Measurements from ENCODE around the gene KCNK13. TPM values are rescaled to one million over a fixed set of nuclear protein-coding genes. Genes with fewer than 3 reads are reported as not detected.
A peak's percentile ranks its signal among the peaks of the same experiment; 100 is the strongest.

Gene KCNK13
- total RNA-seq, 1 donor from 2014 or later = not detected

DNA sequence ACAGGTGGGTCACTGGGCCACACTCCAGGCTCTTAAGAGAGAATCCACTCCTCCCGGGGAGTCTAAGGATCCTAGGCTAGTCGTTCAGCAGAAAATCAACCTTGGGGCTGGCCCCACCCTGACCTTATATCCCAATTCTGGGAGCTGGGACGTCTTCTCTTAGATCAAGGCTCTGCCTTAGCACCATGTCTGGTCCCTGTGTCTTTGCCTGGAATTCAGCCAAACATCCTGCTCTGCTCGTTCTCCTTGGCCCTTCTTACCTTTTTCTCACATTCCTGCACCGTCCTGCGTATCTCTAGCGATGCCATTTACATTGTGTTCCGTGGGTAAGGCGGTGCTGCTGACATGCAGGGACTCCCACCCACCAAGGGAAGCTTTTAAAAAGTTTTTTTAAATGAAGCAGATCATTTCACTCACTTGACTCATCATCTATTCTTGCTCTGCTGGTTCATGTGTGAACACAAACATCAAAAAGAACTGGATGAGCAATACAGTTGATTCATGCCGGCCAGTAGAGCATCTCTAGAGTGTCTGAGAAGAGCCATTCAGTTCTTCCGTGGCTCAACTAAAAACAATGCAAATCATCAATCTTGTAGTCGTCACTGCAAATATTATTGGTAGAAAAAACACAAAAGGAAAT lies 50.2 kb downstream of the KCNK13 start:
- H3K4me2 ChIP-seq = no peak overlapping the region
- peaks cover 6% of the 10 kb centered on the region for H3K27me3 Mint-ChIP-seq (ENCODE audit: insufficient read depth, low read depth)

GRCh38 chr14:90114554-90114953 lies 52.8 kb downstream of the KCNK13 start:
- no peaks in the 10 kb centered on the region for H3K79me2 ChIP-seq (ENCODE audit: low read depth)
- no peaks in the 10 kb centered on the region for H3F3A ChIP-seq (ENCODE audit: low read depth)
- no peaks in the 10 kb centered on the region for H3K27me3 ChIP-seq
- H3K27ac Mint-ChIP-seq = no peak overlapping the region
- H4K20me1 ChIP-seq (ENCODE audit: low read depth) = no peaks in the 10 kb centered on the region
- no peaks in the 10 kb centered on the region for H3K36me3 ChIP-seq
- H3K27ac ChIP-seq = no peak overlapping the region
- H3K4me3 ChIP-seq = no peak overlapping the region
- no peak overlapping the region for H3K4me2 ChIP-seq
- peaks cover 2% of the 10 kb centered on the region for H3K9me3 Mint-ChIP-seq
- H3K4me3 Mint-ChIP-seq = no peak overlapping the region
- no peak for TF ChIP-seq EZH2 (IDR thresholded peaks at IDR 0.05)
- TF ChIP-seq, protein P1, sequence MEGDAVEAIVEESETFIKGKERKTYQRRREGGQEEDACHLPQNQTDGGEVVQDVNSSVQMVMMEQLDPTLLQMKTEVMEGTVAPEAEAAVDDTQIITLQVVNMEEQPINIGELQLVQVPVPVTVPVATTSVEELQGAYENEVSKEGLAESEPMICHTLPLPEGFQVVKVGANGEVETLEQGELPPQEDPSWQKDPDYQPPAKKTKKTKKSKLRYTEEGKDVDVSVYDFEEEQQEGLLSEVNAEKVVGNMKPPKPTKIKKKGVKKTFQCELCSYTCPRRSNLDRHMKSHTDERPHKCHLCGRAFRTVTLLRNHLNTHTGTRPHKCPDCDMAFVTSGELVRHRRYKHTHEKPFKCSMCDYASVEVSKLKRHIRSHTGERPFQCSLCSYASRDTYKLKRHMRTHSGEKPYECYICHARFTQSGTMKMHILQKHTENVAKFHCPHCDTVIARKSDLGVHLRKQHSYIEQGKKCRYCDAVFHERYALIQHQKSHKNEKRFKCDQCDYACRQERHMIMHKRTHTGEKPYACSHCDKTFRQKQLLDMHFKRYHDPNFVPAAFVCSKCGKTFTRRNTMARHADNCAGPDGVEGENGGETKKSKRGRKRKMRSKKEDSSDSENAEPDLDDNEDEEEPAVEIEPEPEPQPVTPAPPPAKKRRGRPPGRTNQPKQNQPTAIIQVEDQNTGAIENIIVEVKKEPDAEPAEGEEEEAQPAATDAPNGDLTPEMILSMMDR (IDR thresholded peaks at IDR 0.05) = peak; percentile 48
- H3K27me3 Mint-ChIP-seq (ENCODE audit: insufficient read depth, low read depth) = peaks cover 6% of the 10 kb centered on the region
- H3K36me3 Mint-ChIP-seq = no peaks in the 10 kb centered on the region
- H3K4me1 Mint-ChIP-seq = peaks cover 14% of the 10 kb centered on the region
- peaks cover 4% of the 10 kb centered on the region for H3K4me1 ChIP-seq
- no peak overlapping the region for H3K9ac ChIP-seq
- no peaks in the 10 kb centered on the region for H3K9me3 ChIP-seq (ENCODE audit: low read depth)
- DNase-seq (ENCODE audit: low spot score) = peak; percentile 34
- H2AFZ ChIP-seq (replicated peaks) = peak overlapping the region; percentile 26

More for the DNA sequence above, 50.2 kb downstream of the KCNK13 start:
- TF ChIP-seq, protein P1 (IDR thresholded peaks at IDR 0.05) = no peak
- no peak for TF ChIP-seq EZH2 (IDR thresholded peaks at IDR 0.05)
- no peak for TF ChIP-seq EZH2phosphoT487 (IDR thresholded peaks at IDR 0.05)
- peaks cover 4% of the 10 kb centered on the region for H3K4me1 ChIP-seq
- no peaks in the 10 kb centered on the region for H3K79me2 ChIP-seq (ENCODE audit: low read depth)
- Mint-ChIP-seq H3K4me3 (no peak overlapping the region), H3K27ac (no peak overlapping the region), H3K36me3 (no peaks in the 10 kb centered on the region), H3K9me3 (peaks cover 2% of the 10 kb centered on the region), H3K4me1 (peaks cover 14% of the 10 kb centered on the region)
- no peaks in the 10 kb centered on the region for H3F3A ChIP-seq (ENCODE audit: low read depth)
- no peaks in the 10 kb centered on the region for H4K20me1 ChIP-seq (ENCODE audit: low read depth)
- H2AFZ ChIP-seq (replicated peaks) = no peak overlapping the region
- no peak overlapping the region for H3K9ac ChIP-seq
- H3K4me3 ChIP-seq = no peak overlapping the region
- no peaks in the 10 kb centered on the region for H3K36me3 ChIP-seq
- no peaks in the 10 kb centered on the region for H3K9me3 ChIP-seq (ENCODE audit: low read depth)
- DNase-seq (ENCODE audit: low spot score) = no peak
- H3K27ac ChIP-seq = no peak overlapping the region
- no peaks in the 10 kb centered on the region for H3K27me3 ChIP-seq

GRCh38 chr14:90115780-90116179 lies 54.0 kb downstream of the KCNK13 start:
- peaks cover 14% of the 10 kb centered on the region for H3K4me1 Mint-ChIP-seq
- H3K27ac Mint-ChIP-seq = no peak overlapping the region
- TF ChIP-seq, protein P1 (IDR thresholded peaks at IDR 0.05) = no peak
- no peak for TF ChIP-seq EZH2 (IDR thresholded peaks at IDR 0.05)
- no peak overlapping the region for H3K4me3 Mint-ChIP-seq
- no peak overlapping the region for H3K27ac ChIP-seq
- peaks cover 4% of the 10 kb centered on the region for H3K4me1 ChIP-seq
- DNase-seq (ENCODE audit: low spot score) = no peak
- no peaks in the 10 kb centered on the region for H3K36me3 ChIP-seq
- H3K27me3 Mint-ChIP-seq (ENCODE audit: insufficient read depth, low read depth) = peaks cover 3% of the 10 kb centered on the region
- no peak overlapping the region for H3K9ac ChIP-seq
- no peaks in the 10 kb centered on the region for H3K36me3 Mint-ChIP-seq
- no peak overlapping the region for H2AFZ ChIP-seq (replicated peaks)
- no peak overlapping the region for H3K4me3 ChIP-seq
- H3K4me2 ChIP-seq = no peak overlapping the region
- no peaks in the 10 kb centered on the region for H3K79me2 ChIP-seq (ENCODE audit: low read depth)
- no peaks in the 10 kb centered on the region for H4K20me1 ChIP-seq (ENCODE audit: low read depth)
- no peaks in the 10 kb centered on the region for H3K27me3 ChIP-seq
- H3F3A ChIP-seq (ENCODE audit: low read depth) = no peaks in the 10 kb centered on the region
- no peaks in the 10 kb centered on the region for H3K9me3 ChIP-seq (ENCODE audit: low read depth)
- H3K9me3 Mint-ChIP-seq = peaks cover 3% of the 10 kb centered on the region
